ENCODE results near the gene HSD17B4.
"Not testable (repeated sequence)": the region's sequence is repeated elsewhere in the genome, so short reads cannot be mapped to it uniquely, and the experiment has no call there.

GRCh38 chr5:119503939-119504338, 51.6 kb downstream of the HSD17B4 start:
- TF ChIP-seq EZH2 (IDR thresholded peaks at IDR 0.05); POLR2A (IDR thresholded peaks at IDR 0.05; ENCODE audit: borderline replicate concordance, extremely low read depth, insufficient read depth, insufficient read length); POLR2AphosphoS5 (IDR thresholded peaks at IDR 0.05; ENCODE audit: low read depth, low read length); JUND (IDR thresholded peaks at IDR 0.05); CTCF (IDR thresholded peaks at IDR 0.05 in 2 of 3, conservative IDR thresholded peaks at IDR 0.05 in 1 of 3; ENCODE audit: borderline replicate concordance in 1 of 3, insufficient read depth in 1 of 3, low read depth in 2 of 3, low read length in 2 of 3); MAX (IDR thresholded peaks at IDR 0.05); TCF7L2 (IDR thresholded peaks at IDR 0.05; ENCODE audit: borderline replicate concordance, extremely low read depth, insufficient read depth, insufficient read length): not testable (repeated sequence)

Measured in HCT116 (cell line).